GM19351 (cell line): ENCODE measurements around the gene BIRC3.
"Not testable (repeated sequence)": the region's sequence is repeated elsewhere in the genome, so short reads cannot be mapped to it uniquely, and the experiment has no call there.

Experiments
- ATAC-seq: cut with Tn5 transposase; IDR thresholded peaks from one replicate; pipeline ENCODE4 v1.9.1; 2021; ENCODE audit warnings: mild to moderate bottlenecking, moderate library complexity; ENCODE audit not compliant: unreplicated experiment

The BIRC3 gene

DNA sequence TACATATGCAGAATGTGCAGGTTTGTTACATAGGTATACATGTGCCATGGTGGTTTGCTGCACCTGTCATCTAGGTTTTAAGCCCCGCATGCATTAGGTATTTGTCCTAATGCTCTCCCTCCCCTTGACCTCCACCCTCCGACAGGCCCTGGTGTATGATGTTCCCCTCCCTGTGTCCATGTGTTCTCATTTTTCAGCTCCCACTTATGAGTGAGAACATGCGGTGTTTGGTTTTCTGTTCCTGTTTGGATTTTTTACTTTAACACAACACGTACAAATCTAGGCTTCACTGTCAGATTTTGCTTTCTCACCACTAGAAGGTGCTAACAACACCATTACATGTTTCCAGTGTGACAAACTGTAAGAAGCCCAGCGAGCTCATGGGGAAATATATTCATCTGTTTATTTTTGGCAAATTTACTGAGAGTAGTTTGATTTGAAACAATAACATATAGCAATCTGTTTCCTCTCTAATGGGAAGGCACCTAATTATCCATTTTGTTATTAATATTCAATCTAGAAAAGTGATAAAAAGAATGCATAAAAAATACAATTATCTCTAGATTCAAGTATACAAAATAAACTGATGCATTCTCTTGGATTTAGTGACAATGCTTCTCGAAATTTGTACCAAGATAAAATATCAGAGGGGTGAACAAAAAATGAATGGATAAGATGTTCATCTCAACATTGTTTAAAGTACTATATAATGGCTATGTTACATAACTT is 23.2 kb upstream of the BIRC3 start:
- peak; percentile 96 for ATAC-seq

DNA sequence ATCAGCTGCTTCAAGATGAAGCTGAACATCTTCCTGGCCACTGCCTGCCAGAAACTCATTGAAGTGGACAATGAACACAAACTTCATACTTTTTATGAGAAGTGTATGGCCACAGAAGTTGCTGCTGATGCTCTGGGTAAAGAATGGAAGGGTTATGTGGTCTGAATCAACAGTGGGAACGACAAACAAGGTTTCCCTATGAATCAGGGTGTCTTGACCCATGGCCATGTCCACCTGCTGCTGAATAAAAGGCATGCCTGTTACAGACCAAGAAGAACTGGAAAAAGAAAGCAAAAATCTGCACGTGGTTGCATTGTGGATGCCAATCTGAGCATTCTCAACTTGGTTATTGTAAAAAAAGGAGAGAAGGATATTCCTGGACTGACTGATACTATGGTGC is 22.2 kb upstream of the BIRC3 start:
- no peak for ATAC-seq

DNA sequence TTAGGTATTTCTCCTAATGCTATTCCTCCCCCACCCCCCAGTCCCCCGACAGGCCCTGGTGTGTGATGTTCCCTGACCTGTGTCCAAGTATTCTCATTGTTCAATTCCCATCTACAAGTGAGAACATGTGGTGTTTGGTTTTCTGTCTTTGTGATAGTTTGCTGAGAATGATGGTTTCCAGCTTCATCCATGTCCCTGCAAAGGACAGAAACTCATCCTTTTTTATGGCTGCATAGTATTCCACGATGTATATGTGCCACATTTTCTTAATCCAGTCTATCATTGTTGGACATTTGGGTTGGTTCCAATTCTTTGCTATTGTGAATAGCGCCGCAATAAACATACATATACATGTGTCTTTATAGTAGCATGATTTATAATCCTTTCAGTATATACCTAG is 20.5 kb upstream of the BIRC3 start:
- ATAC-seq = not testable (repeated sequence)

DNA sequence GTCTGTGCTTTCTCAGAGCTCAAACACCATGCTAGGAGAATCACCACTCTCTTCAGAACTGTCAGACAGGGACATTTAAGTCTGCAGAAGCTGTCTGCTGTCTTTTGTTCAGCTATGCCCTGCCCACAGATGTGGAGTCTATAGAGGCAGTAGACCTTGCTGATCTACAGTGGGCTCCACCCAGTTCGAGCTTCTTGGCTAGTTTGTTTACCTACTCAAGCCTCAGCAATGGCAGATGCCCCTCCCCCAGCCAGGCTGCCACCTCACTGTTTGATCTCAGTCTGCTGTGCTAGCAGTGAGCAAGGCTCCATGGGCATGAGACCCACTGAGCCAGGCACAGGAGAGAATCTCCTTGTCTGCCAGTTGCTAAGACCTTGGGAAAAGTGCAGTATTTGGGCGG is 16.4 kb upstream of the BIRC3 start:
- not testable (repeated sequence) for ATAC-seq

DNA sequence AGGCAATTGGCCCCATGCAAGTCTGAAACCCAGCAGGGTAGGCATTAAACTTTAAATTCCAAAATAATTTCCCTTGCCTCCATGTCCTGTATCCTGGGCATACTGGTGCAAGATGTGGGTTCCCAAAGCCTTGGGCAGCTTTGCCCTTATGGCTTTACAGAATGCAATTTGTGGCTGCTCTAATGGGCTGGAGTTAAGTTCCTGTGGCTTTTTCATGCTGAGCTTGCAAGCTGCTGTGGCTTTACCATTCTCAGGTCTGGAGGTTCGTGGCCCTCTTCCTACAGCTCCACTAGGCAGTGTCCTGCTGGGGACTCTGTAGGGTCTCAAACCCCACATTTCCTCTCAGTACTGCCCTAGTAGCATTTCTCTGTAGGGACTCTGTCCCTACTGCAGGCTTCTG is 15.0 kb upstream of the BIRC3 start:
- no peak for ATAC-seq

DNA sequence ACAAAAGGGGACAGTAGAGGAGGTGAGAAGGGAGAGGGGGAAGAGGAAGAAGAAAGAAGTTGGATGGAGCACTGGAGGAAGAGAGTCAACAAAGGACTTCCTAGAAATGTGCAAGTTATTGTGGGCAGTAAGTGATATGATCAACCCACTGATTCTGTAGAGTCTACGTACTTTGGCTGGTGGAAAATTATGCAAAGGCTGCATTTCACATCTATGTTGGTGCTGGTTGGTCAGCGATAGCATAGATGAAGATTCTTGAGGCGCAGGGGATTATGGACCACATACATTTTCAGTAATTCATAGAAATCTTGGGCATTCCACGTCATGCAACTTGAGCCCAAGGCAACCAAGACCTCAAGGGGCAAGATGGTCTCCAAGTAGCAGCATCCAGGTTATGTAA is 12.6 kb upstream of the BIRC3 start:
- ATAC-seq = no peak

DNA sequence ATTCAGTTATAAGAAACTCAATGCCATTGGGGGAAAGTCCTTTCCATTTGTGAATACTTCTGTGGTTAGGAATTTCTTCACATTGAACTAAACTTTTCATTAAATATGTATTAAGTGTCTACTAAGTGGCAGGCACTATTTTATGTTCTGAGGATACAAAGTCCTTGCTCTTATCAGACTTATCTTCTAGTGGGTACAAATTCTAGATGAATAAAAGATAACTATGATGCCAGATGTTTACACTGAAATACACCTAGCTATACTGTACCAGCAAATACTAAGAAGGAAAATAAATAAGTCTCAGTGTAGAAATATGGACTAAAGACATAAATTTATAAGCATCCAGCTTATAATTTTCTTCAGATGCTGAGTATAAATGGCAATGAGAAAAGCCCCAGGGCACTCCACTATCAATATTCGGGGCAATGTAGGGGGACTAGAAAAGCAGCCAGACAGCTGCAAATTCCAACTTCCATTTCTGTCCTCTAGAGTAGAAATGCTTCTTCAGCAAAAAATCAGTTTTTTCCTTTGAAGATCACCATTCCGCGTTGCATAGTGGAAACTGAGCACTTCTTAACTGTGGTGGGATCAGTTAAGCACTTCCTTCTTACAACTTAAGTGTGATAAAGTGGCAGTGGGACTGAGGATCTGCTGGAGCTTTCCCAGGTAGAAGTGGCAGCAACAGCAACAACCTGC is 11.8 kb upstream of the BIRC3 start:
- ATAC-seq = no peak

DNA sequence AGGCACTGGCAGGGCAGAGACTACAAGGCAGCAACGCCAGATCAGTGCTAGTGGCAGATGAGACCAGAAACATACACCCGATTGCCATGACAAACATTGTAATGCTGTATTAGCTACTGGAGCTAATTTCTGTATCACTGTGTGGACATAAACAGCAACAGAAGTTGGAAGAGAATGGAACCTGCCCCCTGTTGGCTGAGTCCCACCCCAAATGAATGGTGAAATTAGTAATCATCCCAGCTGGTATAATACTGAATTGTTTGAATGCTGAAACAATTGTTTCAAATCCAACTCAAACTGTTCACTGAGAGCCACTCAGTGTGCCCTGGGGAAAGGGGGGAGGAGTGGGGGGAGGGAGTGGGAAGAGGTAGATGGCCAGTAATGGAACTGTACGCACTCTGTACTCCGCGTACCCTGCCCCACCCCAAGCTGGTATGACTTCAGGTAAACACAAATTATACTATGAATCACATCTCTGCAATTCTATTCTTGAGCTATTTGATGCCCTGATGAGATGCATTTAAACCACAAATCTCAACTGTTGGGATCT is 11.2 kb upstream of the BIRC3 start:
- no peak for ATAC-seq

DNA sequence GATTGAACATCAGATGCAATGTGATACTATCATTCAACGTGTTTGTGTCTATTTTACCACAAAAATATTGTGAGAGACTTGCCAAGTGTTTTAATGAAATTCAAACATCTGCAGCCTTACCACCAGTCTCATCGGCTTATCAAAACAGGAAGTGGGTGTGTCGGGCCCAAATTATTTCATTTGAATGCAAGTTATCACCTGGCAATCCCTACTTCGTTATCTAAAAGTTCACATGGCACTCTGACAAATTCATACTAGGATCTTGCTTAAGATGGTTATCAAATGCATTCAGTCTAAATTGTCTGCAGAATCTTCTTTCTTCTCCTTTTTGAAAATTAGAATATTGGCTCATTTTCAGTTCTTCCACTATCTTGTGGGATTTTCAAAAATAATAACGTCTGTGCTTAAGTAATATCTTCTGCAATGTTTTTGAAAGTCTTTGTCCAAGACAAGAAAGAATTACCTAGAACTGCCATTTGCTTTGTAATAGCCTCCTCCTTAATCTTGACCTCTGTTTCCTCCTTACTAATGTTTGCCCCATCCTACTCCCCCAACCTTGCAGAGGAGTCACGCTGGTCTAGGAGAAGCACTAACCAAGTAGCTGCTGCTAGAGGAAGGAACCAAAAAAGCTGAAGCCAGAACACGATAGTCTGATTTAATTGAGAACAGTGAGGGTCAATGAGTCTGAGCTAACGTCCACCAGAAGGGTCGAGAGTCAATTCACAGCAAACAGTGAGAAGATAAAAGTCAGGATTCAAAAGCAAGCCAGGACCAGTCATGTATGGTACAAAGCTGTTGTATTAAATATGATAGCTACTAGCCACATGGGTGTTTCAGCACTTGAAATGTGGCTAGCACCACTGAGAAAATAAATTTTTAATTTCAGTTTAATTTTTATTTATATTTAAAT is 10.2 kb upstream of the BIRC3 start:
- ATAC-seq = no peak

DNA sequence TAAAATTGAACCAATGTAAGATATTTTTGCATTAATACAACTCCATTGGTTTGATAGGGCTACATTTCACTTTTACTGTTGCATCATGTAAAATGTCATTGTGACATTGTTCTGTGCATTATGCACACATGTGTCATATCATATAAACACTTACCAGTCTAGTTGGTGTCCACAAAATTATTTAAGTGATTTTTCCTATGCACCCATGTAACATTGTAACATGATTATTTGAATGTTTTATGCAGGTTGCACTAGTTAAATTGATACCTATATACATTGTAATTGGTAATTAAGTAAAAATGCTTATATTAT is 9.6 kb upstream of the BIRC3 start:
- no peak for ATAC-seq

DNA sequence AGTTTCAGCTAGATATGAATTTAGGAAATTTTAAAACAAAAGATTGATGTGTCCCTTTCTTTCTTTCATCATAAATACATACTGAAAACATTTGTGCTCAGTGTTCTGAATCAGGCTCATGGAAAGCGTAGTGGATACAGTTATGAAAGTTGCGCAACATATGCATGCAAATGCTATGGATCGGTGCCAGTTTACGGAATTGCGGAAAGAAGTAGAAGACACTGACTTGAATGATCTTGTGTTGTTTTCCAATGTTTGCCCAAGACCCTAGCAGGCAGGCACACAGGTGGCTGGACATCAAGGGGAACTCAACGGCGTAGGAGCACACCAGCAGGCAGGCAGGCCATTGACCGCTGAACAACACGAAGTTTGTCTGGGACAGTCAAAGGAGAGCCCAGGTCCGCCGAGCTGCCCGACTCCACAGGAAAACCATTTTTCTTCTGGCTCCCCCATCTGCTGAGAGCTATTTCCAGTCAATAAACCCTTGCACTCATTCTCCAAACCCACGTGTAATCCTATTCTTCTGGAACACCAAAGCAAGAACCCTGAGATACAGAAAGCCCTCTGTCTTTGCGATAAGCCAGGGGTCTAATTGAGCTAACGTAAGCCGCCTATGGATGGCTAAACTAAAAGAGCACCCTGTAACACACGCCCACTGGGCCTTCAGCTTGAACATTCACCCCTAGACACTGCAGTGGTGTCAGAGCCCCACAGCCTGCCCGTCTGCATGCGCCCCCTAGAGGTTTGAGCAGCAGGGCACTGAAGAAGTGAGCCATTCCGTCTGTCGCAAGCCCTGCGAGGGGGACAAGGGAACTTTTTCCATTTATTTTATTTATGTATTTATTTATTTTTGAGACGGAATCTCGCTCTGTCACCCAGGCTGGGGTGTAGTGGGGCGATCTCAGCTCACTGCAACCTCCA is 7.4 kb upstream of the BIRC3 start:
- ATAC-seq = no peak

DNA sequence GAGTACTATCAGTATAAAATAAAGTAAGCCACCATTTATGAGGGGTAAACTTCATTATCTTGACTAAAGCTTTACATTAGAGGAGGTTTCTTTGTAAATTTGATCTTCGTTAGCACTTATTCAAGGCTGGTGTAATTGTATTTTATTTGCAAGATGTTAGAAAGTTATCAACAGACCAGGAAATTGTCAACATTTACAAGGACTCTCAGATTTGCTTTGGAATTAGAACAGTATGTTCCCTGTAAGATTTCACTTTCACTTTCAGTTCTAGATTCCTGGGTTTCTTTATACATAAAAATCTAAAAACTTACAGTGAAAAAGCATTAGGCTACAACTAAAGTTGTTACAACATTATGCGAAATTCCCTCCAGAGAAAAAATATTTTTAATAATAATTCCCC is 4.6 kb upstream of the BIRC3 start:
- no peak for ATAC-seq

DNA sequence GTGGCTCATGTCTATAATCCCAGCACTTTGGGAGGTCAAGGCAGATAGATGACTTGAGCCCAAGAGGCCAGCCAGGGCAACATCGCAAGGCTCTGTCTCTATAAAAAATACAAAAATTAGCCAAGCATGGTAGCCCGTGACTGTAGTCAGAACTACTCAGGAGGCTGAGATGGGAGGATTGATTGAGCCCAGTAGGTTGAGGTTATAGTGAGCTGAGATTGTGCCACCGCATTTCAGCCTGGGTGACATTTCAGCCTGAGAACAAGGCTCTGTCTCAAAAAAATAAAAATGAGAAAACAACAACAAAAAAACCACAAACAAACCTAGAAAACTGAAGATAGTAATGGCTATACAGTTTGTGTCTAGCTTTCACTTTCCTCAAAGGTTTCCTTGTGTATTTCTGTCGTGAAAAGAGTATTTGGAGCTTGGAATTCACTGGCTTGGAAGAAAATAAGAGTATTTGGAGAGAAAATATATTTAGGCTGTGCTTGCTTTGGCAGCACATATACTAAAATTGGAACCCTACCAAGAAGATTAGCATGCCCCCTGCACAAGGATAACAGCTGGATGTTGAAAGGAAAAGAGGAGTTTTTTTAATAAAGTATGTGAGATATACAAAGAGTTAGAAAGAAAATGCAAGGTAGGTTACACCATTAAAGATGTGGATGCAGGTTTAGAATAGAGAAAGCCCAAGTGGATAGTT is 3.9 kb upstream of the BIRC3 start:
- ATAC-seq = no peak

DNA sequence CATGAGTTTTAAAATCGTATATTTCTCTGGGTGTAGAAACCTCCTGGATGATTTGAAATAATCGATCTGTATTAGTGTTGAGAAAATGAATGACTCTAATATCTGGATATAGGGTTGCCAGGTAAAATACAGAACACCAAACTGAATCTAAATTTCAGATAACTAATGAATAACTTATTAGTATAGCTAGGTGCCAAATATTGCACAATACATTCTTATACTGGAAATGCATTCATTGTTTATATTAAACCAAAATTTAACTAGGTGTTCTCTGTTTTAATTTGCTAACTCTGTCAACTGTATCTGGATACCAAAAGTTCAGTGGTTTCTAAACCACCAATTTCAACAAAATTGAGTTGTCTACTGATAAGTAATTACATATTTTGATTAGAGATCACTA is 2.5 kb upstream of the BIRC3 start:
- ATAC-seq = no peak

DNA sequence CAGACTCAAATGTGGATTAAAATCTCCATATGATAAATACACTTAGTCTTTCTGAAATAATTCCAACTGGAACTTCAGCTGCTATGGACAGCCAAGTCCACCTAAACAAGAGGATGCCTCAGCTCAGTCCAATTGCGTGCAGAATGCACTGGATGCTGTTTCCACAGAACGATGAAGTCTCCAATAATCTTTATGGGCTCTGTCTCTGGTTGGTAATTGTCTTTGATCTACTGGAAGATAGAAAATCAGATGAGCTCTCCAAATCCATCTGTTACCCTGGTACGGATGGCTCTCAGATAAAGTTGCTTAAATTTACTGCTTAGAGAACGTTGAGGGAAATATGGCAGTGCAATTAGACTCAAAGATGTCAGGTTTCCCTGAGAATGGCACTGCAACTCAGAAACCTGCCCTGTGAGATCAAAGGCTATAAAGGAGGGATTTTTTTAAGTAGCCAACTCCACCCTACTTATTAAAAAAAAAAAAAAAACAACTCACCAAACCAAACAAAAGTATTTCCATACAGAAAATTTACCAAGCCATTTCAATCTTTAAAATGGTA is 859 bp upstream of the BIRC3 start:
- ATAC-seq = no peak

DNA sequence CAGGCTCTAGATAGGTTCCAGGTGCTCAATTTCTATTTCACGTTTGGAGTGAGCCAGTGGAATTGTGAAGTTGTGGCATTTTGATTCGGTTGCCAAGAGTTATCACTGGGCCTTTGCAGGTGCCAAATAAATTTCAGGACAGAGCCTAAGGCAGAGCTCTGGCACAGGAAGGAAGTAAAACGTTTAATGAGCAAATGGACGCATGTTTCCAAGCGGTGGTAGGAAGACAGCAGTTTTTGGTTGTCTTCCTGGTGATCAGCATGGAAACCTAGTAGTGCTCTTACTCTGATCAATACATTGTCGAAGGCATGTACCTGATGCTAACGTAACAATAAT is 452 bp downstream of the BIRC3 start:
- no peak for ATAC-seq

DNA sequence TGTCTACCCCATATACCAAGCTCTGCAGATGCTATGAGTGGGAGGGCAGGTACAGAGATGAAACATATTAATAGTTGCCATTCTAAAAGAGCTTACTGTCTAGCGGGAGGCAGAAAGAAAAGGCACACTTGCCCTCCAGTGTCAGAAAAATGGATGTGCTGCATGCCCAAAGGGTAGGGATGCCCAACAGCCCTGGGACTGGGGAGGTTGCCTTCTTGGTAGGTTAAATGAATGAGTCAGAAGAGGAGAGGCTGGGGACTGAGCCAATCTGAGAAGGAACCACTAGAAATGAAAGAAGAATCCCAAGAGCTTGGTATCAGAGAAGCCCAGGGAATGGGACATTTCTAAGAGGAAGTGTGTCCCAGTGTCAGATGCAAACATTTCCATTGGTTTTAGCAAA is 1.2 kb downstream of the BIRC3 start:
- peak; percentile 20 for ATAC-seq

DNA sequence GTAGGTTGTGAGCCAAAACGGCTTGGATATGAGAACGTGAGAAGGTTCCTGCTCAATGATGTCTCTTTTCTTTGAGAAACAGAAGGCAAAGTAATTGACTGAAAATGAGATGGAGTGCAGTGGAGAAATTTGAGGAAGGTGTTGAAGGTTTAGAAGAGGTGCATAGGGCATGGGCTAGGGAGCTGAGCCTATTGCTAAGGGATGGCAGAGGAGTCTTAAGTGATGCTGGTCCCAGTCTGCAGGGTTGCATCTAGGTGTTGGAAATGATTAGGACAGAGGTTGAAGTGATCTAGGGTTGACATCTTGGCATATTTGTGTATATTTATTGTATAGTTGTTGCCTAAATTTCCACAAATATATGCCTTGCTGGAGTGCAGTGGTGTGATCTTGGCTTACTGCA is 2.3 kb downstream of the BIRC3 start:
- ATAC-seq = no peak

DNA sequence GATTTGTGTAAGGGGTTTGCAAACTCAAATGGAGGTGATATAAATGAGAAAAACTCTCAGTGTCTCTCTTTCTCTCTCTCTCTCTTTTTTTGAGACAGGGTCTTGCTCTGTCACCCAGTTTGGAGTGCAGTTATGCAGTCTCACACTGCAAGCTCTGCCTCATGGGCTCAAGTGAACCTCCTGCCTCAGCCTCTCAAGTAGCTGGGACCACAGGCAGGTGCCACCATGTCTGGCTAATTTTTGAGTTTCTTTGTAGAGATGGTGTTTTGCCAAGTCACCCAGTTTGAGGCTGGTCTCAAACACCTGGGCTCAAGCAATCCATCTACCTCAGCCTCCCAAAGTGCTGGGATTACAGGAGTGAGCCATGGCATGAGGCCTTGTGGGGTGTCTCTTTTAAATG is 2.9 kb downstream of the BIRC3 start:
- ATAC-seq = no peak

DNA sequence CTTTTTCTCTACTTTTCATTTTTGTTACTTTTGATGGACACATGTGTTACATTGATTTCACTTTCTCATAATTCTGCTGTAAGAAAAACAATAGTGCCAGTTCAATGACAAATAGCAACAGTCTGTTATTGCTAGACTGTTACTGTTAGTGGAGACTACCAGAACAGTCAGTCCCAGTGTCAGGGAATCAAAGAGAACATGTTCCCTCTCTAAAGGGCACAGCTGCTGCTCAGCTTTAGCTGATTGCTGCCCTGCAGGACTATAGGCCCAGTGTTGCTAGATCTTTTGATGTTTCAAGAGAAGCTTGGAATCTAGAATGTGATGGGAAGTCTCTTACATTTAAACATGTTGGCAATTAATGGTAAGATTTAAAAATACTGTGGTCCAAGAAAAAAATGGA is 3.4 kb downstream of the BIRC3 start:
- ATAC-seq = no peak
